Endothelial cell of umbilical vein (primary cell): ENCODE measurements around the gene PMEL. TPM values are rescaled to one million over a fixed set of nuclear protein-coding genes. Genes with fewer than 3 reads are reported as not detected.

Source experiments
- BruUV-seq: library from RNA; stranded (reverse); fragments of 400-500 nt; replicated peaks from 2 replicates; lab custom pipeline; 2021; lab: Mats Ljungman, UMichigan
- CTCF ChIA-PET: fragments of 300-600, 350-600 bp; sonication (Branson Sonifier 250); formaldehyde crosslinking; loops from one replicate; lab custom pipeline; 2021; ENCODE audit warnings: antibody characterized with exemption, inconsistent platforms; lab: Charles Lee
- POLR2A ChIA-PET: fragments of 300-600, 350-600 bp; sonication (Branson Sonifier 250); formaldehyde crosslinking; loops from one replicate; lab custom pipeline; 2021; ENCODE audit warnings: antibody characterized with exemption, inconsistent platforms; lab: Charles Lee
- DNase-seq: peaks from one replicate; pipeline ENCODE4 v3.0.0-alpha.2; 2011; ENCODE audit warnings: low read depth, low spot score
- FAIRE-seq: peaks from 2 replicates; lab custom pipeline; 2011; peaks lifted over from hg19 to GRCh38; lab: Jason Lieb, UNC
- H2AFZ ChIP-seq: 2 replicates; pipeline ENCODE4 v1.6.0; 2012; ENCODE audit warnings: low read depth, low read length, control low read depth, inconsistent platforms
- H3K27ac ChIP-seq: 2 replicates; pipeline ENCODE4 v1.5.1; 2011; ENCODE audit warnings: low read depth, mild to moderate bottlenecking, control low read depth, low read length, moderate library complexity; ENCODE audit not compliant: insufficient read depth
- H3K27me3 ChIP-seq, 2 experiments: 2 replicates each; pipeline versions ENCODE4 v1.6.0 to v1.6.1; 2011; ENCODE audit warnings: low read length in 2 of 2, mixed read lengths in 1 of 2; ENCODE audit not compliant: control insufficient read depth in 2 of 2, insufficient read depth in 2 of 2
- H3K36me3 ChIP-seq, 2 experiments: 2 replicates in 1 of 2; 3 replicates in 1 of 2; pipeline ENCODE4 v1.5.1; 2011; ENCODE audit warnings: low read length in 2 of 2, mild to moderate bottlenecking in 1 of 2, moderate library complexity in 1 of 2; ENCODE audit not compliant: control insufficient read depth in 2 of 2, insufficient read depth in 2 of 2; ENCODE audit errors: extremely low read depth in 1 of 2
- H3K4me1 ChIP-seq: 3 replicates; pipeline ENCODE4 v1.5.1; 2011; ENCODE audit warnings: mild to moderate bottlenecking, low read length; ENCODE audit not compliant: control insufficient read depth, insufficient read depth; ENCODE audit errors: extremely low read depth
- H3K4me2 ChIP-seq: 2 replicates; pipeline ENCODE4 v1.6.1; 2011; ENCODE audit warnings: low read length, control low read depth, mixed read lengths; ENCODE audit not compliant: insufficient read depth
- H3K4me3 ChIP-seq, 3 experiments: fragments of 200-600 bp in 1 of 3; sonication (generic), shearing (Covaris generic) in 1 of 3; replicated peaks in 1 of 3; 2 replicates each; pipeline ENCODE4 v1.5.1; 2011 to 2016; ENCODE audit warnings: control low read depth in 3 of 3, low read length in 3 of 3, mild to moderate bottlenecking in 2 of 3, inconsistent platforms in 1 of 3, low read depth in 1 of 3, moderate library complexity in 1 of 3; ENCODE audit not compliant: insufficient read depth in 1 of 3
- H3K79me2 ChIP-seq: 2 replicates; pipeline ENCODE4 v1.6.0; 2012; ENCODE audit warnings: low read length, inconsistent platforms; ENCODE audit not compliant: control insufficient read depth, insufficient read depth
- H3K9ac ChIP-seq: replicated peaks from 2 replicates; pipeline ENCODE3; 2011; ENCODE audit warnings: low read length, control low read depth; ENCODE audit not compliant: insufficient read depth; ENCODE audit errors: extremely low read depth
- H3K9me1 ChIP-seq: replicated peaks from 3 replicates; pipeline ENCODE4 v1.6.0; 2011; ENCODE audit warnings: mild to moderate bottlenecking, low read length; ENCODE audit not compliant: control insufficient read depth, insufficient read depth; ENCODE audit errors: extremely low read depth
- H3K9me3 ChIP-seq: replicated peaks from 2 replicates; pipeline ENCODE4 v1.5.1; 2012; ENCODE audit warnings: low read length, inconsistent platforms; ENCODE audit not compliant: control insufficient read depth, insufficient read depth
- H4K20me1 ChIP-seq: replicated peaks from 2 replicates; pipeline ENCODE3; 2011; ENCODE audit warnings: mild to moderate bottlenecking, low read length; ENCODE audit not compliant: control insufficient read depth, insufficient read depth; ENCODE audit errors: extremely low read depth
- EZH2 ChIP-seq: IDR thresholded peaks from 2 replicates; pipeline ENCODE4 v1.6.1; 2012; ENCODE audit warnings: borderline replicate concordance, low read depth, mild to moderate bottlenecking, moderate library complexity, low read length, inconsistent platforms; ENCODE audit not compliant: severe bottlenecking
- FOS ChIP-seq: IDR thresholded peaks from 2 replicates; pipeline ENCODE4 v1.6.1; 2011; ENCODE audit warnings: mild to moderate bottlenecking, low read length, moderate library complexity, borderline replicate concordance; ENCODE audit not compliant: insufficient read depth
- GATA2 ChIP-seq: IDR thresholded peaks from 2 replicates; pipeline ENCODE4 v1.7.0; 2011; ENCODE audit warnings: low read depth, mild to moderate bottlenecking, moderate library complexity, mixed read lengths, low read length; ENCODE audit not compliant: insufficient read length, insufficient read depth
- JUN ChIP-seq: IDR thresholded peaks from 2 replicates; pipeline ENCODE4 v1.6.1; 2011; ENCODE audit warnings: borderline replicate concordance, low read depth; ENCODE audit not compliant: insufficient read length, insufficient read depth
- MYC ChIP-seq: IDR thresholded peaks from one replicate; pipeline ENCODE4 v1.6.1; 2011; ENCODE audit warnings: mild to moderate bottlenecking, low read depth, low read length
- POLR2A ChIP-seq: IDR thresholded peaks from 2 replicates; pipeline ENCODE4 v1.6.1; 2012; ENCODE audit warnings: low read depth, mild to moderate bottlenecking, control low read depth, low read length
- POLR2AphosphoS5 ChIP-seq: IDR thresholded peaks from 2 replicates; pipeline ENCODE4 v1.6.1; 2012; ENCODE audit warnings: low read depth, mild to moderate bottlenecking, control low read depth, low read length, moderate library complexity; ENCODE audit not compliant: insufficient read depth
- dilution Hi-C: fragments of 300-500 bp; cut with MboI; formaldehyde crosslinking; loops from one replicate; pipeline ENCODE4 v1.15.0; 2019; ENCODE audit warnings: low sequenced_read_pairs; ENCODE audit not compliant: extremely low pct_ligation_motif_present
- intact Hi-C: fragments of 100-400 bp; cut with micrococcal nuclease; formaldehyde crosslinking; loops from one replicate; pipeline ENCODE4 v1.10.0; 2022
- polyA plus RNA-seq, 4 experiments: library from polyadenylated mRNA; depleted of rRNA in 3 of 4; stranded (reverse) in 3 of 4; unstranded in 1 of 4; fragments of >200 nt; gene quantifications; 2 replicates each; pipeline versions ENCODE4 v1.2.1 to v1.2.3, GENCODE V29; 2011 to 2012; ENCODE audit warnings: missing spikeins in 1 of 4
- total RNA-seq: library from RNA; stranded (reverse); gene quantifications from 2 replicates; pipeline ENCODE4 v1.2.3, GENCODE V29; 2021
- TF ChIP-seq, protein P1 (sequence below), 2 donors: IDR thresholded peaks; 1 replicate in 1 of 2; 2 replicates in 1 of 2; pipeline ENCODE4 v1.5.1; 2011; ENCODE audit warnings: low read length in 2 of 2, mild to moderate bottlenecking in 2 of 2, moderate library complexity in 2 of 2, control low read depth in 1 of 2, inconsistent platforms in 1 of 2, low read depth in 1 of 2; ENCODE audit not compliant: insufficient read depth in 1 of 2; ENCODE audit errors: extremely low read depth in 1 of 2
- TF ChIP-seq, protein P2 (sequence below): IDR thresholded peaks from 2 replicates; pipeline ENCODE4 v1.6.1; 2011; ENCODE audit not compliant: insufficient read depth, insufficient read length

PMEL gene
- total and polyA plus RNA-seq, 2 donors (not counting 3 experiments of a cell fraction or from before 2014, with no cell fraction given), result 0.51 to 0.99 TPM

DNA sequence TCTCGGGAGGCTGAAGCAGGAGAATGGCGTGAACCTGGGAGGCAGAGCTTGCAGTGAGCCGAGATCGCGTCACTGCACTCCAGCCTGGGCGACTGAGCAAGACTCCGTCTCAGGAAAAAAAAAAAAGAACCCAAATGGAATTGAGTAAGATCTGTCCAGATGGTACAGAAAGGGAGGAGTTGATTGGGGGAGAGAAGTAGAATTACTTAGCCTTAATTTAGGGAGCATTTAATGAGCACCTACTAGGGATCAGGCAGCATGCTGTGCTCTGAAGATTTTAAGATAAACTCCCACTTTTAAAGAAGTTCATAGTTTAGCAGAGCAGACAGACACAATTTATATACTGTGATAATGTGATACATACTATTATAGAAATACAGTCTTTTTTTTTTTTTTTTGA lies 12.6 kb upstream of the PMEL start:
- DNase-seq (no peak), FAIRE-seq (no peak)
- H3K79me2 ChIP-seq, result peaks cover 57% of the 10 kb centered on the region
- POLR2A ChIA-PET, result no interaction called here
- dilution Hi-C loops (no loop called here), intact Hi-C loops (no loop called here)
- H3K36me3 ChIP-seq, result peaks cover 4 to 5% of the 10 kb centered on the region in 2 experiments
- H3K9me1 ChIP-seq, result no peaks in the 10 kb centered on the region
- no peak overlapping the region for H3K4me3 ChIP-seq
- no peak overlapping the region for H3K9ac ChIP-seq
- no peaks in the 10 kb centered on the region for H3K27me3 ChIP-seq
- H3K27ac ChIP-seq, result no peak overlapping the region
- TF ChIP-seq MYC, result no peak
- TF ChIP-seq EZH2, result no peak
- TF ChIP-seq, protein P1, sequence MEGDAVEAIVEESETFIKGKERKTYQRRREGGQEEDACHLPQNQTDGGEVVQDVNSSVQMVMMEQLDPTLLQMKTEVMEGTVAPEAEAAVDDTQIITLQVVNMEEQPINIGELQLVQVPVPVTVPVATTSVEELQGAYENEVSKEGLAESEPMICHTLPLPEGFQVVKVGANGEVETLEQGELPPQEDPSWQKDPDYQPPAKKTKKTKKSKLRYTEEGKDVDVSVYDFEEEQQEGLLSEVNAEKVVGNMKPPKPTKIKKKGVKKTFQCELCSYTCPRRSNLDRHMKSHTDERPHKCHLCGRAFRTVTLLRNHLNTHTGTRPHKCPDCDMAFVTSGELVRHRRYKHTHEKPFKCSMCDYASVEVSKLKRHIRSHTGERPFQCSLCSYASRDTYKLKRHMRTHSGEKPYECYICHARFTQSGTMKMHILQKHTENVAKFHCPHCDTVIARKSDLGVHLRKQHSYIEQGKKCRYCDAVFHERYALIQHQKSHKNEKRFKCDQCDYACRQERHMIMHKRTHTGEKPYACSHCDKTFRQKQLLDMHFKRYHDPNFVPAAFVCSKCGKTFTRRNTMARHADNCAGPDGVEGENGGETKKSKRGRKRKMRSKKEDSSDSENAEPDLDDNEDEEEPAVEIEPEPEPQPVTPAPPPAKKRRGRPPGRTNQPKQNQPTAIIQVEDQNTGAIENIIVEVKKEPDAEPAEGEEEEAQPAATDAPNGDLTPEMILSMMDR (IDR thresholded peaks at IDR 0.05; ENCODE audit: extremely low read depth in 1 of 2, insufficient read depth in 1 of 2, low read depth in 1 of 2, low read length in 2 of 2), result no peak
- TF ChIP-seq GATA2, result no peak
- TF ChIP-seq, protein P2, sequence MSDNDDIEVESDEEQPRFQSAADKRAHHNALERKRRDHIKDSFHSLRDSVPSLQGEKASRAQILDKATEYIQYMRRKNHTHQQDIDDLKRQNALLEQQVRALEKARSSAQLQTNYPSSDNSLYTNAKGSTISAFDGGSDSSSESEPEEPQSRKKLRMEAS, result no peak
- no peak for TF ChIP-seq POLR2A
- no peak for TF ChIP-seq POLR2AphosphoS5
- TF ChIP-seq FOS, result no peak
- TF ChIP-seq JUN, result no peak
- H3K4me2 ChIP-seq, result no peak overlapping the region
- CTCF ChIA-PET, result interaction anchor here (0.7 to 1.2 kb wide), 2 partner anchors 20 to 51 kb away, joined by 3 read pairs; no protein-coding TSS in a partner anchor
- no peak overlapping the region for H2AFZ ChIP-seq
- peaks cover 16% of the 10 kb centered on the region for H3K4me1 ChIP-seq
- H3K9me3 ChIP-seq, result no peaks in the 10 kb centered on the region
- H4K20me1 ChIP-seq, result no peaks in the 10 kb centered on the region
- BruUV-seq, result no TSS peak
